ENCODE data around the gene CPXM2. TPM values are rescaled to one million over a fixed set of nuclear protein-coding genes. Genes with fewer than 3 reads are reported as not detected.

Gene CPXM2
- total RNA-seq, 2 donors from 2014 or later: 0.18 TPM; not detected in 1

DNA sequence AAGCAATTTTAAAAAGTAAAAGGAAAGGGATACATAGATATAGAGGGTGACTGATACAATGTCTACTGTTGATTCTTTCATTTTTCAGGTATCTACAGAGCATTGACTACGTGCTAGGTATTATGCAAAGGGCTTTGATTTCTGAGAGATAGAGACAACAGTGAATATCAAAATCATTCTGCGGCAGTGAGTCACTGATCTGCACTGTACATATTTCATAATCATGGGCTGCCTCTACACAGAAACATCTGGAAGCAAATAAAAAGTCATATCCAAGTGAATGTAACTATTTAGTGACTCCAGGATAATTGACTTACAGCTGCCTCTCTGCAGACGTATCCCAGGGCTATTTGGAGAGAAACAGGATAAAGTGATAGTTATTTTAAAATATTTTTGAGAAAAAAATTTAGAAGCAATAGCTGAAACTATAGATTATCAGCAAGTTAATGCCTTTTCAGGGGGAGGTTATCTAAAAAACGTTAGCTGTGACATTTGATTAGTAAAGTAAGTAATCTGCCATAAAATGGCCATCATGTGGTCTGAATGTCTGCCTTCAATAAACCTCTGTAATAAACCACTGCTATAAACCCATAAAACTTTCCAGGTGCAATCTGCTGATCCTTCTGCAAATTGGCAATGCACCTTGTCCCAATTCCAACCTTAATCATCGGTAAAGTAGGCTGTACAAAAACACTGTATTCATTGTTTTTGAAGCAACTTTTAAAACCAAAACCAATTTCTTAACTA is 43.7 kb downstream of the CPXM2 start:
- no peaks in the 10 kb centered on the region for H3K9me3 ChIP-seq (ENCODE audit: control insufficient read depth, low read length, poor library complexity, severe bottlenecking)
- no peak for DNase-seq
- Mint-ChIP-seq H3K36me3 (ENCODE audit: low read depth) (no peaks in the 10 kb centered on the region), H3K27me3 (peaks cover 15% of the 10 kb centered on the region), H3K4me1 (no peaks in the 10 kb centered on the region), H3K27ac (no peak overlapping the region), H3K4me3 (no peak overlapping the region)
- ATAC-seq: no peak

DNA sequence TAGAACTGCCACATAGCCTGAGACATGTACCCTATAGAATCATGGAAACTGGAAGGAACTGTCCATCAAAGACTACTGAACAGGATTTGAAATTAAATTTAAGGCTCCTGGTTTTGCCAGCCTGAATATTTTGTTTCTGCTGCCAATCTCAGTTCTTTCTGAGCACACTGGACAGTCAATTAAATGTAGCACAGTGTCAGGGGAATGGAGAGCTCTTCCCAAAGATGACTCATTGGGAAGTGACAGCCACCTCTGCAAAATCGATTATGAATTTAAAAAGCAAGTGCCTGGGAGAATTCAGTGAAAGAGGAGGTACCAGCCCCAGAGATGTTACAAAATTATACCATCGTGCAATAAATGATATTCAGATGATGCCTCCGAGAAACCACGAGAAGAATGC is 47.8 kb downstream of the CPXM2 start:
- no peak for ATAC-seq

DNA sequence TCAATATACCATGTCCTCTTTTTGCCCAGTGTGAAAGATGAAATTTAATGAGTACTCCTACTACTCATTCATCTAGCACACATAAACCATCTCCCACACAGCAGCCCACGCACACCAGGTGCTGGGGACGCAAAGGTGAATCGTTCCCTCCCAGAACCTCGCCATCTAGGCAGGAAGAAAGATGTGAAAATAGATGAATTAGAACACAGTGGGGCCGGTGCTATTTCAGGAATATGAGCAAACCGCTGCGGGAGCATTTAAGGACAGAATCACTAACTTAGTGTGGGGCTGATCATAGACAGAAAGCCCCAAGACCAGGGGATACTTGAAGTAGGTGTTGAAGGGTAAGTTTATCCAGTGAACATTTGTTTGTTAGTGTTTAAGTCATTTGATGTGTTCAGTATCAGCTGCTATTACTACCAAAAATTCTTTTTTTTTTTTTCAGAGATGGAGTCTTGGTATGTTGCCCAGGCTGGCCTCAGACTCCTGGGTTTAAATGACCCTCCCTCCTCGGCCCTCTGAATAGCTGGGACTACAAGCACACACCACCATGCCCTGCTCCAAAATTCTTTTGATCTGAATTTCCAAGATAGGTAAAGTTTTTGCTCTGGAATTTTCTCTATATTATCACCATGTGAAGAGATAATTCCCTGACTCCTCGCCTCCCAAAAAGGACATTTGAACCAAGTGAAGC is 48.8 kb downstream of the CPXM2 start:
- H3K36me3 Mint-ChIP-seq (ENCODE audit: low read depth): no peaks in the 10 kb centered on the region
- peaks cover 19% of the 10 kb centered on the region for H3K27me3 Mint-ChIP-seq
- no peak for DNase-seq
- no peak overlapping the region for H3K27ac Mint-ChIP-seq
- ATAC-seq: no peak
- H3K4me3 Mint-ChIP-seq: no peak overlapping the region
- no peaks in the 10 kb centered on the region for H3K9me3 ChIP-seq (ENCODE audit: control insufficient read depth, low read length, poor library complexity, severe bottlenecking)
- H3K4me1 Mint-ChIP-seq: no peaks in the 10 kb centered on the region

More for the DNA sequence above, 47.8 kb downstream of the CPXM2 start:
- no peak overlapping the region for H3K27ac Mint-ChIP-seq
- no peaks in the 10 kb centered on the region for H3K36me3 Mint-ChIP-seq (ENCODE audit: low read depth)
- H3K4me1 Mint-ChIP-seq: no peaks in the 10 kb centered on the region
- H3K27me3 Mint-ChIP-seq: peaks cover 19% of the 10 kb centered on the region
- no peak overlapping the region for H3K4me3 Mint-ChIP-seq
- DNase-seq: no peak
- H3K9me3 ChIP-seq (ENCODE audit: control insufficient read depth, low read length, poor library complexity, severe bottlenecking): no peaks in the 10 kb centered on the region

DNA sequence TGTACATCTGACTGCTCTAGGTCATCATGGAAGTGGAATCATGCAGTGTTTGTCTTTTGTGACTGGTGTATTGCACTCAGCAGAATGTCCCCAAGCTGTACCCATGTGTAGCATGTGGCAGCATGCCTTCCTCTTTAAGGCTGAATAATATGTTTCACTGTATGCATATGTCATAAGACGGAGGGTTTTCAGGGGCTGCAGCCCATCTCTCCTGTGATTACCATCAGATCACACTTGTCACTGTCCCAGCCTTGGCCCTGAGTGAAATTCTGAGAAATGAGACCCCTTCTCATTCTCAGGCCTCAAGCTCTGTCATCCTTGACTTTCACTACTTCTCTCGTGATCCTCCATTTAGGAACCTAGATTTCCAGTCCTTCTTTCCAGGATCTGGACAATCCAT is 50.0 kb downstream of the CPXM2 start:
- H3K27me3 Mint-ChIP-seq: peaks cover 20% of the 10 kb centered on the region
- H3K36me3 Mint-ChIP-seq (ENCODE audit: low read depth): no peaks in the 10 kb centered on the region
- no peaks in the 10 kb centered on the region for H3K4me1 Mint-ChIP-seq
- H3K9me3 ChIP-seq (ENCODE audit: control insufficient read depth, low read length, poor library complexity, severe bottlenecking): no peaks in the 10 kb centered on the region
- ATAC-seq (no peak), DNase-seq (no peak)
- no peak overlapping the region for H3K4me3 Mint-ChIP-seq
- no peak overlapping the region for H3K27ac Mint-ChIP-seq

DNA sequence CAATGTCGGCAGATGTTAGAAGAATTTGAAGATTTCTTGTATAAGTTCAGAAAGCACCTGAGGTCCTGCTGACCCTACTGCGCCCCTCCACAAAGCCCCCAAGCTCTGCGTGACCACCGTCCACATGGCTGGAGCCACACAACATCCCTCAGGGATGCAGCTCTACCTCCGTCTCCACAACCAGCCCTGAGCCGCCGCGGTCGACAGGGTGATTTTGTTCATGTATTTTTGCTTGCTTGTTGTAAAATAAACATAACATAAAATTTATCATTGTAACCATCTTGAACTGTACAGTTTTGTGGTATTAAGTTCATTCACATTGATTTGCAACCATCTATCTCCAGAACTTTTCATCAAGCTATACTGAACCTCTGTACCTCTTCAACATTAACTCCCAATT is 50.5 kb downstream of the CPXM2 start:
- no peaks in the 10 kb centered on the region for H3K36me3 Mint-ChIP-seq (ENCODE audit: low read depth)
- H3K4me1 Mint-ChIP-seq: no peaks in the 10 kb centered on the region
- H3K4me3 Mint-ChIP-seq: no peak overlapping the region
- no peak for DNase-seq
- no peak for ATAC-seq
- H3K27ac Mint-ChIP-seq: no peak overlapping the region
- H3K27me3 Mint-ChIP-seq: peaks cover 24% of the 10 kb centered on the region
- H3K9me3 ChIP-seq (ENCODE audit: control insufficient read depth, low read length, poor library complexity, severe bottlenecking): no peaks in the 10 kb centered on the region

DNA sequence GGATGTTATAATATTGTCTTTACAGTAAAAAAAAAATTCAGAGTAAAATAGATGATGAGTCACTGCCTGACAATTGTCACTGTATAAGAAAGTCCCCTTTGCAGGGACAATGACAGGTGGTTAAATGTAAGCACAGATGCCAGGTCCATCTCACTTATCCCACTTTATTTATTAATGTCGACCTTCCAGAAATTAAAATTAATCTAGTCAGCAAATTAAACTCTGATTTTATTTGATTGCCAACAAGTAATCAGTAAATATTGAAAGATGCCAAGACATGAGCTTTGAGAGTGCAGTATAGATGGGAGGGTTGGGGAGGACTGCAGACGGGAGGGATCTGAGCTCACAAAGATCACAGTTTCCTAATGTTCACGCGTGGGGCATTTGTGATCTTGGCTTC is 50.9 kb downstream of the CPXM2 start:
- Mint-ChIP-seq H3K27me3 (peaks cover 26% of the 10 kb centered on the region), H3K4me1 (no peaks in the 10 kb centered on the region), H3K36me3 (ENCODE audit: low read depth) (no peaks in the 10 kb centered on the region), H3K27ac (no peak overlapping the region), H3K4me3 (no peak overlapping the region)
- ATAC-seq (no peak), DNase-seq (no peak)
- no peaks in the 10 kb centered on the region for H3K9me3 ChIP-seq (ENCODE audit: control insufficient read depth, low read length, poor library complexity, severe bottlenecking)

DNA sequence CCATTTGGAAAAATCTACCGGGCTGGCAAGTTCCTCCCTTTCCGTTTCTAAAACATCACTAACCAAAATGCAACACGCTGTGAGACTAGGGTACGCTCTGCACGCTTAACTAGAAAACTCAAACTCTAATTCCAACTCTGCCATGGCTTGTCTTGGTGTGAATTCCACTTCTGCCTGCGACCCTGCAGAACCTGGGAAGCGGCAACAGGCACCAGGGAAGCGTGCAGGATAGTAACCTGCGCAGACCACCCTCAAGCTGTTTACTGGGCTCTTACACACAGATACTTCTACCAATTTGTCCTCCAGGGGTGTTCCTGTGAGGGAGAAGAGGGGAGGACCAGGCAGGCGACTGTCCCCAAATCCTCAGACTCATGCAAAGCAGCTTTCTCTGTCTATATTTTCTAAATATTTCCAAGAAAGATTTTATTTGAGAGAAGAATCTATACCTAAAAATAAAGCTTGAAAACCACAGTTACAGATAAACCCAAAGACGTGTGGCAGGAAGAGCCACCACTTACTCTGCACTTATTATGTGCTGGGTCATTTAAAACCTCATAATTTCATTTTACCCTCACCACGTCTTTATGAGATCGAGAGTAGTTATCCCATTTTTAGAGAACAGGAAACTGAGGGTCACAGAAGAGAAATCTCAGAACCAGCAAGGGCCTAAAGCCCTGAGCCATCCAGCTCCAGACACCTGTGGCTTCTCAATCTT is 52.9 kb downstream of the CPXM2 start:
- Mint-ChIP-seq H3K36me3 (ENCODE audit: low read depth) (no peaks in the 10 kb centered on the region), H3K27me3 (peaks cover 25% of the 10 kb centered on the region), H3K4me3 (no peak overlapping the region), H3K27ac (no peak overlapping the region), H3K4me1 (no peaks in the 10 kb centered on the region)
- no peak for DNase-seq
- no peaks in the 10 kb centered on the region for H3K9me3 ChIP-seq (ENCODE audit: control insufficient read depth, low read length, poor library complexity, severe bottlenecking)
- no peak for ATAC-seq

DNA sequence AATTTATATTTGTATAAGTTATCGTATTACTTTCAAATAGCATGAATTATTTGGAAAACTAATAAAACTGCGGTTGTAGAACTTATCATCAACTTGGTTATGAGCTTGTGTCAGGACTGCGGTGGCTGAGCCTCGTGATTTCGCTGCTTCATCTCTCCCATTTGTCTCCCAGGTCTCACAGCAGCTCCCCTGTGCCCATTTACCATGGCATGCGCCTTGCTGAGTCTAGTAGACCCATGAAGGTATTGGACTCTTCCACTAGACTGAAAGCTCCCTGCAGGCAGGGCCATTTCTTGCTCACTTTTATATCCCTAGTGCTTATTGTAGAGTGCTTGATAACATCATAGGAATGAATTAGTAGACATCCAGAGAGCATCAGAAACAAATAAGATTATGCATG is 53.9 kb downstream of the CPXM2 start:
- H3K9me3 ChIP-seq (ENCODE audit: control insufficient read depth, low read length, poor library complexity, severe bottlenecking): no peaks in the 10 kb centered on the region
- ATAC-seq: no peak
- no peak overlapping the region for H3K27ac Mint-ChIP-seq
- no peak for DNase-seq
- no peaks in the 10 kb centered on the region for H3K36me3 Mint-ChIP-seq (ENCODE audit: low read depth)
- H3K27me3 Mint-ChIP-seq: peaks cover 26% of the 10 kb centered on the region
- no peaks in the 10 kb centered on the region for H3K4me1 Mint-ChIP-seq
- no peak overlapping the region for H3K4me3 Mint-ChIP-seq

DNA sequence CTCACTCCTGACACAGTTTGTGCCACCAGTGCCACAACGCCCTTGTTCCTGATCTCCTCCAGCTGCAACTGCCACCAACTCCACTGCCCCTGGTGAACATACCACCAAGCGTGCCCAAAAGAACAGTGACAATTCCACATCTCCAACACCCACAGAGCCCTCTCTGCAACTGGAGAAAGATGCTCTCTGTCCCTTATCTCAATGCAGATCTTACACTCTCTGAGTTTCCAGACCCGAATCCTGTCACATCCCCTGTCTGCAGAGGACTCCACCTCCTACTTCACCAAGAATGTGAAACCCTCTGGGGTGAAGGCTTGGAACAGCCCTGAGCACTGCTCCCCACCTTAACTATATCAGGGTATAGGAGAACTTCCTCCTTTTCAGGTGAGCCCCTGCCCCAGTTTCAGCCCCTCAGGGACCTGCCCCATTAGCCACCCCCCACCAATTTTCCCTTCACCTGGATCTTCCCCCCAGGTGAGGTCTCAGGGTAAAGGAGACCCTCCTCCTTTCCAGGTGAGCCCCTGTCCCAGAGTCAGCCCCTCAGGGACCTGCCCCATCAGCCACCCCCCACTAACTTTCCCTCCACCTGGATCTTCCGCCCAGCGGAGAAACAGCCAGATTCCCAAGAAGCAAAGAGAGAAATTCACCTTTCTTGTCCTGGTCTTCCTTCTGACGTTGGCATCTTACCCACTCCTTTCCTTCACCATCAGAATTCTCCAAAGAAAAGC is 55.0 kb downstream of the CPXM2 start:
- DNase-seq: no peak
- Mint-ChIP-seq H3K4me3 (no peak overlapping the region), H3K4me1 (no peaks in the 10 kb centered on the region), H3K27ac (no peak overlapping the region), H3K27me3 (peaks cover 17% of the 10 kb centered on the region), H3K36me3 (ENCODE audit: low read depth) (no peaks in the 10 kb centered on the region)
- H3K9me3 ChIP-seq (ENCODE audit: control insufficient read depth, low read length, poor library complexity, severe bottlenecking): no peaks in the 10 kb centered on the region
- no peak for ATAC-seq

DNA sequence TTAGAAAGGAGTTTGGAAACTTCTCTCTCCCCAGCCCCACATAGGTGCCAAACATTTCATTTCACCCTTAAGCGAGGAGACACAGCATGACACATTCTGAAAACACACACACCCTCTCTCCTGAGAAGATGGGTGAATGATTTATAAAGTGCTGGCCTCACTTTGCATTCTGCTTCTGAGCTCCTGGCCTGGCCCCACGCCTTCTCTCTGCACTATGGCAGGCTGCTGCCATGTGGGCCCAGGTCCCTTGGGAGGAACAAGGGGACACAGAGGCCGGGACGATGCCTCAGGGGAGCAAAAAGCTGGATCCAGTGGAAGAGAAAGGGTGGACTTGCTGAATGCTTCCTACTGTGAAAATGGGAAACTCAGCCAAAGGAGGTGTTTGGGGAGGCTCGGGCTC is 56.0 kb downstream of the CPXM2 start:
- no peak overlapping the region for H3K4me3 Mint-ChIP-seq
- no peaks in the 10 kb centered on the region for H3K9me3 ChIP-seq (ENCODE audit: control insufficient read depth, low read length, poor library complexity, severe bottlenecking)
- no peaks in the 10 kb centered on the region for H3K4me1 Mint-ChIP-seq
- ATAC-seq (no peak), DNase-seq (no peak)
- no peaks in the 10 kb centered on the region for H3K36me3 Mint-ChIP-seq (ENCODE audit: low read depth)
- no peak overlapping the region for H3K27ac Mint-ChIP-seq
- H3K27me3 Mint-ChIP-seq: peaks cover 12% of the 10 kb centered on the region

DNA sequence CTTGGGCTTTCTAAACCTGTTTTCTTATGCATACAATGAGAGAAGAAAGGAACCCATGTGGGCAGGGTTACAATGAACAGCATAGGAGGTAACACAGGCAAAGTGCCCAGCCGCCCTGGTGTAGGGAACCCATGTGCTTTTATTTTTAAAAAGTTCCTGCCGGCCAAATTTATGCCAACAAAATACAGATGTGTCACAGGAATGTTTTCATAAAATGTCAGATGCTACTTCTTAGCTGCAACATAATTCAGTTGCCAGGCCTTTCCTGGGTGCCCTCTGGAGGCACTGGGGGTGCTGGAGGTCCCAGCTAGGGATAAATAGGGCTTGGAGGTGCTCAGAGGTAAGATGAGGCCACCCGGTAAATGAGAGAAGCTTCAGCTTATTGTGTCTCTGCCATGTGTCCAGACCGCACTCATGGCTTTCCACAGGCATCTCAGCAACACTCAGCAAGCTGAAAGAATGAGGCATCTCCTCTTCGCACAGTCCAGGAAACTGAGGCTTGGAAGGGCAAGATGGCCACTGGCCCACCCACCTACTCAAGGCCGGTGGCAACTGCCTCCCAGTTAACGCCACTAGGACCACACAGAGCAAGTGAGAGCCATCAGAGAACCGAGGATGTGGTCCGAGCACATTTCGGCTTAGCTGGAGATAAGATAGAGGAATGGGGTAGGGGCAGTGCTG is 58.3 kb downstream of the CPXM2 start:
- no peak overlapping the region for H3K27ac Mint-ChIP-seq
- H3K9me3 ChIP-seq (ENCODE audit: control insufficient read depth, low read length, poor library complexity, severe bottlenecking): no peaks in the 10 kb centered on the region
- no peaks in the 10 kb centered on the region for H3K4me1 Mint-ChIP-seq
- H3K4me3 Mint-ChIP-seq: no peak overlapping the region
- ATAC-seq: no peak
- DNase-seq: no peak
- peaks cover 12% of the 10 kb centered on the region for H3K27me3 Mint-ChIP-seq
- H3K36me3 Mint-ChIP-seq (ENCODE audit: low read depth): no peaks in the 10 kb centered on the region

DNA sequence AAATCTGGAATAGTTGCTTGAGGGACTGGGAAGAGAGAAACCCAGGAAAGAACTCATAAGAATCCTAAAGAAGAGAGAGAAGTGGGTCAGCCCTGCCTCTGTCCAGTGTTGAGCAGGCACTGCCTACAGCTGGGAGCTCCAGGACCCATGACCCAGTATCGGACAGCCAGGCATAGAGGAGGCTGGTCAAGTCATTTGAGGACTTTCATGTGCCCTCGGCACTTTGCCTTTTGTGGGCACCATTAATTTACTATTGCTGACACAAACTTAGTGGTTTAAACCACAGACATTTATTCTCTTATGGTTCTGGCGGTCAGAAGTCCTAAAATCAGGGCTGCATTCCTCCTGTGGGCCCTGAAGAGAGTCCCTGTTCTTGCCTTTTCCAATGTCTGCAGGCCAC is 60.3 kb downstream of the CPXM2 start:
- no peak overlapping the region for H3K4me3 Mint-ChIP-seq
- H3K9me3 ChIP-seq (ENCODE audit: control insufficient read depth, low read length, poor library complexity, severe bottlenecking): no peaks in the 10 kb centered on the region
- no peak for ATAC-seq
- H3K27ac Mint-ChIP-seq: no peak overlapping the region
- peaks cover 8% of the 10 kb centered on the region for H3K27me3 Mint-ChIP-seq
- DNase-seq: no peak
- H3K36me3 Mint-ChIP-seq (ENCODE audit: low read depth): no peaks in the 10 kb centered on the region
- no peaks in the 10 kb centered on the region for H3K4me1 Mint-ChIP-seq

DNA sequence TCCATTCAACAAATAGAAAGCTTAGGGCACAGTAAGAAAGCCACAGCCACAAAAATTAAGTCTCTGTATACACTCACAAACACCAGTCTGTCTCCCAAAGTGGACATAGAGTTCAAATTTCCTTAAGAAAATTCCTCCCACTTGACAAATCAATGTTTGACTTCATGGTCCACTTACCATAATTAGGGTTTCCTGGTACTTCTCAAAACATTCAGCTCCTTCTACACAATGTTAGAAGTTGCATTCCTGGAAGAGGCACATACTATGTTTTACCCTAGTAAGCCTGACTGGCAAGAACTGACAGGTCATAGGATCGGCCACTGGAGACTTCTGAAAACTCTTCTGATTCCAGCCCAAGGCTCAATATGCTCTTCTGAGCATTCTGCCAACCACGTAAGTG is 70.5 kb downstream of the CPXM2 start:
- no peaks in the 10 kb centered on the region for H3K4me1 Mint-ChIP-seq
- no peak for ATAC-seq
- DNase-seq: no peak
- H3K9me3 ChIP-seq (ENCODE audit: control insufficient read depth, low read length, poor library complexity, severe bottlenecking): no peaks in the 10 kb centered on the region
- H3K27me3 Mint-ChIP-seq: no peaks in the 10 kb centered on the region
- no peak overlapping the region for H3K27ac Mint-ChIP-seq
- H3K4me3 Mint-ChIP-seq: no peak overlapping the region
- no peaks in the 10 kb centered on the region for H3K36me3 Mint-ChIP-seq (ENCODE audit: low read depth)

All from T-helper 17 cell (primary cell).